ELR (cell line): ENCODE results near the gene PRSS57.
"Not testable (repeated sequence)": the region's sequence is repeated elsewhere in the genome, so short reads cannot be mapped to it uniquely, and the experiment has no call there.

ENCODE experiments used
- DNase-seq: peaks from one replicate; pipeline ENCODE4 v3.0.0-alpha.2; 2015; ENCODE audit warnings: low read depth

PRSS57 gene

DNA sequence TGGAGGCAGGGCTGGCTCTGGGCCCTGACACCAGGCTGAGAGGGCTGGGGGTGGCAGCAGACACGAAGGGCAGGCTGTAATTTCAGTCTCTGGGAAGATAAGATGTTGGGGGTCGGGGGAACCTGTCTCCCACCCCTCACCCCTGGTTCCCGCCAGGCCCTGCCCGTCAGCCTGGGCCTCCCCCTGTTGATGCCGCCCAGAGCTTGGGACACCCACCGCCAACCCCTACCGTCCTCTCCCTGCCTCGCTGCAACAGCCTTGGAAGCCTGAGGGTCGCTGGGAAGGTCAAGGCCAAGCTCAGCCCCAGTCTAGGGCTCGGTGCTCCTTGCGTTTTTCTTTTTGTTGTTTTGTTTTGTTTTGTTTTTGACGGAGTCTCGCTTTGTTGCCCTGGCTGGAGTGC is 28.0 kb upstream of the PRSS57 start:
- DNase-seq = no peak

- no peak for DNase-seq
These were observed 27.4 kb upstream of the PRSS57 start for GRCh38 chr19:722553-723101.

- no peak for DNase-seq
These were observed 25.3 kb upstream of the PRSS57 start for GRCh38 chr19:720345-721160.

GRCh38 chr19:719636-720344 is 24.5 kb upstream of the PRSS57 start:
- DNase-seq = no peak

GRCh38 chr19:718991-719512 is 23.8 kb upstream of the PRSS57 start:
- no peak for DNase-seq

DNA sequence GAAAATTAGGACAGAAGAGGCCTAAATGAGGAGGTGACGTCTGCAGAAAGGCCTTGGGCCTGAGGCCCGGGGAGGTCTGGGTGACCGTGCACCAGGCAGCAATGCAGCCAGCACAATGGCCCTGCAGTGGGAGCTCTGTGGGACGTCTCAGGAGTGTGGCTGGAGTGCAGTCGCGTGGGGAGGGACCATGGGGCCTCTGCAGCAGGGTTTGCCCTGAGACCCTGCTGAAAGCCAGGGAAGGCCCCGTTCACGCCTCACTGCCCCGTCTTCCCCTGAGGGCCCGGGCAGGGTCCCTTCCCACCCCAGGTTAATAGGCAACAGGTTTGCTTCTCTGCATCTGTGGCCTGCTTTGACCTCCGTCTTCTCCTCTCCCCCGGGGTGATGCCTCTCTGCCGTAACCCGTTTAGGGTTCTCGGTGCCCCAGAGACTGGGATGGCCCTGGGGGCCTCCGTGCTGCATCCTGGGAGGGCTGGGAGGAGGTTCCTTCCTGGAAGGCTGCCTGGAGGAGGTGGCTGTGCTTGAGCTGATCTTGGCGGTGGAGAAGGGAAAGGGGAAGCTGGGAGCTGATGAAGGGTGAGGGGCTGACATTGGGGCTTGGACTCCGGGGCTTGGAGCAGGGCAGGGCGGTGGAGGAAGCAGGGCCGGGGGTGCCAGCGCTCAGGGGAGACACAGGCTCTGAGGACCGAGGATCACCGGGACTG is 23.1 kb upstream of the PRSS57 start:
- DNase-seq = no peak

GRCh38 chr19:715347-715746 is 20.1 kb upstream of the PRSS57 start:
- DNase-seq = no peak

GRCh38 chr19:711254-711653 is 16.0 kb upstream of the PRSS57 start:
- DNase-seq = no peak

DNA sequence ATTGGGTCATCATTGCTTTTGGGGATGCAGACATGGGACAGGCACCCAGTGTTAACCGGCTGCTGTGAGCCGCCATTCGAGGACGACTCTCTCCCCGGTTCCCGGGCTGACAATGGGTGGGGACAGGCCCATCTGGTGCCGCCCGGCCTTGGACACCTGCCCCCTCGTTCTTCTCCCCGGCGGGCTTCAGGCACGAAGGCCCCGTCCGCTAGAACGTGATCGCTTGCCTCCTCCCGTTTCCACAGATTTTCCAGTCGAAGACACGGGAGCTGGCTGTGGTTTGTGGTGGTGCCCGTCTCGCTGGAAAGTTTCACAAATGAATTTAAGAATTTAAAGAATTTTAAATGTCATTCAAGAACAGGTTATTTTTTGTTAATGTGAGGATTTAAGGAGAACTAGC is 15.5 kb upstream of the PRSS57 start:
- DNase-seq = no peak

DNA sequence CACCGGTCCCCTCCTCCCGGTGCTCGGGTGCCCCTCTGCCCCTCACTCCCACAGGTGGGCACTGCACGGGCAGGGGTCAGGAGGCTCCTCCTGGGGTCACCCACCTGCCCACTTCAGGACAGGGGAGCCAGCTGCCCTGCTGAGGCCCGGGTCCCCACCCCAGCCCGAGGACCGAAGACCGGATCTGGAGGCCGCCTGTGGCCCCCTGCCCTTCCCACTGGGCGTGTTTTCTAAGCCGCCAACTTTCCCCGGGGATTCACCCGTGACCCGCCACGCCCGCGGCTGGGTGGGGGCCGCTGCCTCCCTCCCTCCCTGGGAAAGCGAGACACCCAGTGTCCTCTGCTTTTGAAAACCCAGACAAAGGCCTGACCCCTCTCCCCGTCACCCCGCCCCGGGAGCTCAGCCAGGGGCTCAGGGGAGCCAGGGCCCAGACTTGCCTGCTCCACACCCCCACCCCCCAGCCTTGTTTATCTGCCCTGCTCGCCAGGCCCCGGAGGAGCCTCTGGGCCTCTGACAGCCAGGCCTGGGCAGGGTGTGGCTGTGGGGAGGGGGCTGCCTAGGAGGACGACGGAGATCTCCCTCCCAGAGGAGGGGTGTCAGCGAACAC is 14.8 kb upstream of the PRSS57 start:
- DNase-seq = no peak

- no peak for DNase-seq
These were observed 14.1 kb upstream of the PRSS57 start for GRCh38 chr19:709196-709964.

DNA sequence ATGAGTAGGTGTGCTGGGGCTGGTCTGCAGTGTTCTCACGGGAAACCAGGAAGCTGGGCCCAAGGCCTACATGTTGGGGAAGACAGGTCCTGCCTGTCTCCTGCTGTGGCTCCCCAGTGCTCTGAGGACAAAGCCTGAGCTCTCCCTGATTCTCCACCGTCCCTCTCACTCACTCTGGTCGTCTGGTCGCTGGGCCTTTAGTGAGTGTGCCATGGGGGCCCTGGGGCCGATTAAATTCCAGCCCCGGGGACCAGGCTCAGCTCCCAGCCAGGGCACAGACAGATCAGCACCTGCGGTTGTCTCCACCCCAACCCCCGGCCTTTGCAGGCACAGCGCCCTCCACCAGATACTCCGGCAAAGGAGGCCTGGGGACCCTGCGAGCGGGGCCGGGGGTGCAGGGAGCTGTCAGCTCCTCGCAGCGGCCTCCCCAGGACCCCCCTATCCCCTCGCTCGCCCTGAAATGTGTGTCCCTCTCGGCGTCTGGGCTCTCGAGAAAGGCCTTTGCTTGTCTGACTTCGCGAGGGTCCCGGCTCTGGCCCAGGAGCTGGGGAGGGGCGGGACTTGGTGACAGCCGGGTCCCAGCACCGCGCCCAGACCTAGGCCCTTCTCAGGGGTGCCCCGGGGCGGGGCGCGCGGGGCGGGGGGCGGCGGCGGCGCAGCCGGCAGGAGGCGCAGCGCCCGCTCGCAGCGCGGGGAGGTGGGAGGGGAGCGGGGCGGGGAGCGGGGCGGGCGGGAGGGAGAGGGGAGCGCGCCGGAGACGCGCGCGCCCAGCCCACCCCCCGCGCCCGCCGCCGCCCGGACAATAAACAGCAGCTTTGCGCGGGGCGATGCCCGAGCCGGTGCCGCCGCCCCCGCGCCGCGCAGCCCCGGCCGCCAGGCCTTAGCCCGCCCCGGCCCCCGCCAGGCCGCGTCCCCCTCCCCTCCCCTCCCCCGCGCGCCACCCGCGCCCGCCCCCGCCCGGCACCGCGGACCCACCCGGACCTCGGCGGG is 13.2 kb upstream of the PRSS57 start, which contains the start of gene PALM:
TSS of gene PALM (plus strand) at position 782 of the 990 bp plus-strand sequence. CDS start 212 bp downstream, outside the sequence.
- no peak for DNase-seq

- DNase-seq = no peak
These were observed 9.1 kb upstream of the PRSS57 start for GRCh38 chr19:704447-704741.

GRCh38 chr19:703651-704446 is 8.6 kb upstream of the PRSS57 start:
- peak; percentile 57 for DNase-seq

- no peak for DNase-seq
These were observed 8.0 kb upstream of the PRSS57 start for GRCh38 chr19:703329-703650.

- not testable (repeated sequence) for DNase-seq
These were observed 7.6 kb upstream of the PRSS57 start for GRCh38 chr19:702847-703246.

DNA sequence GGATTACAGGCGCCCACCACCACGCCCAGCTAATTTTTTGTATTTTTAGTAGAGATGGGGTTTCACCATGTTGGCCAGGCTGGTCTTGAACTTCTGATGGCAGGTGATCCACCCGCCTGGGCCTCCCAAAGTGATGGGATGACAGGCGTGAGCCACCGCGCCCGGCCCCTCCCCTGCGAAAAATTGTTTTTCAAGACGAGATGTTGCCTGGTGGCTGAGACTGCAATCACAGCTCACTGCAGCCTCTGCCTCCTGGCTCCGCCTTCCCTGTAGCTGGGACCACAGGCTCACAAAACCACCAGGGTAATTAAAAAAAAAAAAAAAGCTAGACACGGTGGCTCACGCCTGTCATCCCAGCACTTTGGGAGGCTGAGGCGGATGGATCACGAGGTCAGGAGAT is 4.6 kb upstream of the PRSS57 start:
- DNase-seq = not testable (repeated sequence)

DNA sequence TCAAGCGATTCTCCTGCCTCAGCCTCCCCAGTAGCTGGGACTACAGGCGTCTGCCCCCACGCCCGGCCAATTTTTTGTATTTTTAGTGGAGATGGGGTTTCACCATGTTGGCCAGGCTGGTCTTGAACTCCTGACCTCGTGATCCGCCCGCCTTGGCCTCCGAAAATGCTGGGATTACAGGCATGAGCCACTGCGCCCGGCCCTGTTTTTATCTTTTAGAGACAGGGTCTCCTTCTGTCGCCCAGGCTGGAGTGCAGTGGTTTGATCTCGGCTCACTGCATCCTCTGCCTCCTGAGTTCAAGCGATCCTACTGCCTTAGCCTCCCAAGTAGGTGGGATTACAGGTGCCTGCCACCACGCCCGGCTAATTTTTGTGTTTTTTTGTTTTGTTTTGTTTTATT is 3.3 kb upstream of the PRSS57 start:
- DNase-seq = not testable (repeated sequence)
